Measurements from ENCODE around the gene DHRS9.

DHRS9 gene

GRCh38 chr2:169136885-169137534 lies 67.6 kb downstream of the DHRS9 start:
- Histone ChIP-seq H3K27ac (no peak overlapping the region), H3K4me3 (ENCODE audit: low read depth, low read length) (no peak overlapping the region), H3K36me3 (replicated peaks) (no peaks in the 10 kb centered on the region), H3K27me3 (replicated peaks) (no peaks in the 10 kb centered on the region)
- TF ChIP-seq CTCF (IDR thresholded peaks at IDR 0.05; ENCODE audit: low read depth, low read length, missing control alignments), result no peak
- no peak for DNase-seq
- in situ Hi-C loops (cut with HindIII; ENCODE audit: low pct_ligation_motif_present, low sequenced_read_pairs), result loop anchor here (25.0 kb wide), 1 partner anchor 175 kb away; no protein-coding TSS in a partner anchor

DNA sequence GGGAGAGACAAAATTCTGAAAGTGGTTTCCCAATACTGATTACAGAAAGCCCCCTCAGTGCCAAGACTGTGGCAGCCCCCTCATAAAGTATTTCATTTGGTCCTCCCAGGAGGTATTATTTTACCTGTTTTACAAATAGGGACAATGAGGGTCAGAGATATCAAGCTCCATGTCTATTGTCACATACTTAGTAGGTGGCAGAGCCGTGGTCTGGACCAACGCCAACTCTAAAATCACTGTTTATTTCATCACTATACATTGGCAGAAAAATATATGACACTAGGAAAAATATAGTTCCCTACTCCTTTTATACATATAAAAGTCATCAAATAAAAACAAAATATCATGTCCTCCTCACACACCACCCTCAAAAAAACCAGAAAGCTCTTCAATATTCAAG lies 68.6 kb downstream of the DHRS9 start:
- no peak for TF ChIP-seq CTCF (IDR thresholded peaks at IDR 0.05; ENCODE audit: low read depth, low read length, missing control alignments)
- H3K4me3 ChIP-seq (ENCODE audit: low read depth, low read length), result no peak overlapping the region
- in situ Hi-C loops (cut with HindIII; ENCODE audit: low pct_ligation_motif_present, low sequenced_read_pairs), result loop anchor here (25.0 kb wide), 1 partner anchor 176 kb away; no protein-coding TSS in a partner anchor
- no peaks in the 10 kb centered on the region for H3K27me3 ChIP-seq (replicated peaks)
- H3K36me3 ChIP-seq (replicated peaks), result no peaks in the 10 kb centered on the region
- no peak overlapping the region for H3K27ac ChIP-seq
- no peak for DNase-seq

- H3K27ac ChIP-seq, result no peak overlapping the region
- no peak for DNase-seq
- no peaks in the 10 kb centered on the region for H3K36me3 ChIP-seq (replicated peaks)
- H3K4me3 ChIP-seq (ENCODE audit: low read depth, low read length), result no peak overlapping the region
- no peak for TF ChIP-seq CTCF (IDR thresholded peaks at IDR 0.05; ENCODE audit: low read depth, low read length, missing control alignments)
- H3K27me3 ChIP-seq (replicated peaks), result no peaks in the 10 kb centered on the region
- in situ Hi-C loops (cut with HindIII; ENCODE audit: low pct_ligation_motif_present, low sequenced_read_pairs), result loop anchor here (25.0 kb wide), 1 partner anchor 177 kb away; no protein-coding TSS in a partner anchor
These were observed 69.8 kb downstream of the DHRS9 start for GRCh38 chr2:169139145-169139544.

- no peak for TF ChIP-seq CTCF (IDR thresholded peaks at IDR 0.05; ENCODE audit: low read depth, low read length, missing control alignments)
- in situ Hi-C loops (cut with HindIII; ENCODE audit: low pct_ligation_motif_present, low sequenced_read_pairs), result loop anchor here (25.0 kb wide), 1 partner anchor 178 kb away; no protein-coding TSS in a partner anchor
These were observed 70.8 kb downstream of the DHRS9 start for GRCh38 chr2:169139993-169140767.

DNA sequence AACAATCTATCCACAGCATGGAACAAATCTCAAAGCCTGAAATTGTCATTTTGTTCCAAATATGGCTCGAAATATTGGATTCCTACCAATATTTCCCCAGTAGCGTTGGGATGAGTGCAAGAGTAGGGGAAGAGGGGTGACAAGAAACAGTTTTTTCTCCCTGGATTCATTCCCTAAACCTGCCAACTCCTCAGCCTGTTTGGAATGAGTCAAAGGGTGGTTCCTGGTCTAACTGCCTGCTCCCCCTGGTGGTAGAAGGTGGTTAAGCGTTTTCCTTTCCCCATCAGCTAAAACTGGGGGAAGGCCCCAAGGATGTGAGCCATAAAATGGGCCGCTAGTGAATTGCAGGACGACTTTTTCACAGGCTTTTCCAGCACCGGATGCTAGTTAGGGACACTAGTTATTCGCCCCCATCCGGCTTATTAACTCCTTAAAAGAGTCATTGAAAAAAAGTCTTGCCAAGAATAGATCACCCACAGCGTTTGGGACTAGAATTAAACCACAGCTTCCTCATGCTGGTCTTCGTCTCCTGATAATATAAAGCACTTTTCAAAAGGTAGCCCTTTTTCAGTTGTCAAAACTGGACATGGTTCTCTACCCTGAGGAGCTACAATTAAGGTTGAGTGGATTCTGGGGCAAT lies 72.5 kb downstream of the DHRS9 start:
- peak; percentile 62 for DNase-seq
- Histone ChIP-seq H3K27me3 (replicated peaks) (no peaks in the 10 kb centered on the region), H3K27ac (no peak overlapping the region), H3K36me3 (replicated peaks) (no peaks in the 10 kb centered on the region), H3K4me3 (ENCODE audit: low read depth, low read length) (no peak overlapping the region)
- in situ Hi-C loops (cut with HindIII; ENCODE audit: low pct_ligation_motif_present, low sequenced_read_pairs), result loop anchor here (25.0 kb wide), 1 partner anchor 180 kb away; no protein-coding TSS in a partner anchor
- TF ChIP-seq CTCF (IDR thresholded peaks at IDR 0.05; ENCODE audit: low read depth, low read length, missing control alignments), result peak; percentile 95

More at GRCh38 chr2:169139993-169140767, 70.8 kb downstream of the DHRS9 start:
- H3K4me3 ChIP-seq (ENCODE audit: low read depth, low read length), result no peak overlapping the region
- no peak for DNase-seq
- H3K36me3 ChIP-seq (replicated peaks), result no peaks in the 10 kb centered on the region
- H3K27ac ChIP-seq, result no peak overlapping the region
- H3K27me3 ChIP-seq (replicated peaks), result no peaks in the 10 kb centered on the region
